Esophagus squamous epithelium (tissue), 4 donors: ENCODE measurements around the gene GTPBP1.

ENCODE experiments used
- POLR2A ChIP-seq, 4 donors: fragments of 450-650 bp; IDR thresholded peaks; one replicate each; pipeline ENCODE4 v1.6.1; 2017; ENCODE audit warnings: antibody characterized with exemption in 4 of 4, mild to moderate bottlenecking in 4 of 4, moderate library complexity in 3 of 4
- TF ChIP-seq, protein P1 (sequence below), 6 experiments: fragments of 450-650 bp in 4 of 6; fragments of 200-600 bp in 2 of 6; sonication (generic) in 2 of 6; IDR thresholded peaks; one replicate each; pipeline ENCODE4 v1.5.1; 2016 to 2019; ENCODE audit warnings: antibody characterized with exemption in 6 of 6, mild to moderate bottlenecking in 4 of 6, moderate library complexity in 4 of 6

DNA sequence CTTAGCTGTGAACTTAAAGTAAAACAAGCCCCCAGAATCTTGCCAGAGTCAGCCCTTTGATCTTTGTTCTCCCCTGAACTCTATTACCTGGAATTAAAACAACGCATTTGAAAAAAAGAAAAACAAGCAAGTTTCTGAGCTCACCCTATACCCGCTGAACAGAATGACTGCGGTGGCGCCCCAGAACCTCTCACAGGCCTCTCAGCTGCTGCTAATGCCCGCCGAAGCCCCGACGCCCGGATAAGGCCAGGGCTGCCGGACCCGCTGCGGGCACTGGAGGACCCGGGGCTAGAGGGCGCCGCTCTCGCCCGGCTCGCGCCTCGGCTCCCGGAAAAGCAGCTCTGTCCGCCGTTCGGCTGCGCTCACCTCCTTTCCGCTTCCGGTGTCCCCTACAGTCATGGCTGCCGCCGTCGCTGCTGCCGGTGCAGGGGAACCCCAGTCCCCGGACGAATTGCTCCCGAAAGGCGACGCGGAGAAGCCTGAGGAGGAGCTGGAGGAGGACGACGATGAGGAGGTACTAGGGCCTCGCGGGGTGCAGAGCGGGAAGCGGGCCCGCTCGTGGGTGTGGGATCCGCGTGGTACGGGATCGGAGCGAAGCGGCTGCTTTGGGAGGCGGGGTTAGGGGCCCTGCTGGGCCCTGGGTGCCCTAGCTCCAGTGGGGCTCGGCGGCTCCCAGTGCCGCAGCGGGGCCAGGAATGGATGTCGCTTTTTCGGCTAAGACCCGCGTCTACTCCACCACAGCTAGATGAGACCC is 24.0 kb upstream of the GTPBP1 start, which contains the start of gene TOMM22:
- TF ChIP-seq, protein P1, sequence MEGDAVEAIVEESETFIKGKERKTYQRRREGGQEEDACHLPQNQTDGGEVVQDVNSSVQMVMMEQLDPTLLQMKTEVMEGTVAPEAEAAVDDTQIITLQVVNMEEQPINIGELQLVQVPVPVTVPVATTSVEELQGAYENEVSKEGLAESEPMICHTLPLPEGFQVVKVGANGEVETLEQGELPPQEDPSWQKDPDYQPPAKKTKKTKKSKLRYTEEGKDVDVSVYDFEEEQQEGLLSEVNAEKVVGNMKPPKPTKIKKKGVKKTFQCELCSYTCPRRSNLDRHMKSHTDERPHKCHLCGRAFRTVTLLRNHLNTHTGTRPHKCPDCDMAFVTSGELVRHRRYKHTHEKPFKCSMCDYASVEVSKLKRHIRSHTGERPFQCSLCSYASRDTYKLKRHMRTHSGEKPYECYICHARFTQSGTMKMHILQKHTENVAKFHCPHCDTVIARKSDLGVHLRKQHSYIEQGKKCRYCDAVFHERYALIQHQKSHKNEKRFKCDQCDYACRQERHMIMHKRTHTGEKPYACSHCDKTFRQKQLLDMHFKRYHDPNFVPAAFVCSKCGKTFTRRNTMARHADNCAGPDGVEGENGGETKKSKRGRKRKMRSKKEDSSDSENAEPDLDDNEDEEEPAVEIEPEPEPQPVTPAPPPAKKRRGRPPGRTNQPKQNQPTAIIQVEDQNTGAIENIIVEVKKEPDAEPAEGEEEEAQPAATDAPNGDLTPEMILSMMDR (IDR thresholded peaks at IDR 0.05), result peak in 5 of 6 experiments; percentile 10 to 75 (median 48)
- TF ChIP-seq POLR2A (IDR thresholded peaks at IDR 0.05), result peak in 2 of 4 donors; percentile 27 to 63
